HG02884 (cell line): ENCODE results near the gene CKS2.
"Not testable (repeated sequence)": the region's sequence is repeated elsewhere in the genome, so short reads cannot be mapped to it uniquely, and the experiment has no call there.

Experiments used
- ATAC-seq: cut with Tn5 transposase; IDR thresholded peaks from one replicate; pipeline ENCODE4 v1.9.1; 2021; ENCODE audit warnings: mild to moderate bottlenecking, moderate library complexity; ENCODE audit not compliant: unreplicated experiment

Gene CKS2

GRCh38 chr9:89309608-89310474 is 1.2 kb upstream of the CKS2 start:
- no peak for ATAC-seq

DNA sequence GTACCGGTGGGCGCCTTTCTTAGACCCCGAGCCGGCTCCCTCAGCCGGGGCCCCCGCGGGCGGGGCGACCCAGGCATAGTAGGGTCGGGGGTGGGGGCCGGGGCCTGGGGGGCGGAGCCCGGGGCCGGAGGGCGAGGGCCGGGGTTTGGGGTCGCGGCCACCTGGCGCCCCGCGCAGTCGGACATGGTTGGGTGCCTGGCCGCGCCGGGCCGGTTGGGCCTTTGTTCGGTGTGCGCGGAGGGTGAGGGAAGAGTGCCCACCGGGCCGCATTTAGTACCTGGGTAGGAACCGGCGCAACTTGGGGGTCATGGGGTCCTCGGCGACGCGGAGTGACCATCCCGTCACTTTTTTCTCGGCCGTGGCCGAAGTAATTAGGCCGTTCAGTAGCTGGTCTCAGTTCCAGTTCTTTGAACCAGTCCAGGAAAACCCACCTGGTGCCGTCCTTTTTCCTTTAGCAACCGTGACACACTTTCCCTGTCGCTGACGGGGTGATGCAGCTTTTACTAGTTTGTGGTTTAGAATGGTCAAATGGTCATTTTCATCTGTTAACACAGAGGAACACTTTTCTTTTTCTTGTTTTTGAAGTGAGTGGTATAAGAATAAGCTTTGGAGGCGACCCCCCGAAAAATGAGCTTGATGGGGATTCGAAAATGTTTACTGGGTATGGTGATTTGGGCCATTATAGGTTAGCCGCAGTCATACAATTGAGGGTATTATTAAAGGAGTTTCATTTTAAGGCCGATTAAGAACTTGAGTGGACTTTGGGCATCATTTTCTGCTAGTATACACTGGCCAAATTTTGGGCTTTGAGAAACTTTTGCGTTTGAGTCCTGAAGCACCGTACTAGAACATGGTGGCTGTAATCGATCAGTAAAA is 589 bp downstream of the CKS2 start:
- no peak for ATAC-seq

DNA sequence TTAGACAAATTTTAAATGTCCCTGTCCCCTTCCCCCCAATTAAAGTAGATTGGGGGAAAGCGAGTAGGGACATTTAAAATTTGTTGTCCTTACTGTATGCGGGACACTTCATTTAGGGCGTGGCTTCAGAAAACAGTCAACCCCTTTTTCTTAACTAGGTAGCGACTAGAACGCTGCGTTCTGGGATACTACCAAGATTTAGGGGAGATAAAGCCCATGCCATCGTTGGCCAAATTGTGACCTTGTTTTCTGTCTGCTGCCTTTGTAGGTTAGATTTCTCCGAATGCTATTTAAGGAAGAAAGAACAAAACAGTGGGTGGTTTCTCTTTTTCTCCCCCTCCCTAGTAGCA is 1.2 kb downstream of the CKS2 start:
- ATAC-seq: no peak

GRCh38 chr9:89313842-89314241 is 2.8 kb downstream of the CKS2 start:
- no peak for ATAC-seq

- ATAC-seq: no peak
Measured at GRCh38 chr9:89314955-89315354, 4.0 kb downstream of the CKS2 start.

- ATAC-seq: no peak
Measured at GRCh38 chr9:89315482-89315881, 4.5 kb downstream of the CKS2 start.

DNA sequence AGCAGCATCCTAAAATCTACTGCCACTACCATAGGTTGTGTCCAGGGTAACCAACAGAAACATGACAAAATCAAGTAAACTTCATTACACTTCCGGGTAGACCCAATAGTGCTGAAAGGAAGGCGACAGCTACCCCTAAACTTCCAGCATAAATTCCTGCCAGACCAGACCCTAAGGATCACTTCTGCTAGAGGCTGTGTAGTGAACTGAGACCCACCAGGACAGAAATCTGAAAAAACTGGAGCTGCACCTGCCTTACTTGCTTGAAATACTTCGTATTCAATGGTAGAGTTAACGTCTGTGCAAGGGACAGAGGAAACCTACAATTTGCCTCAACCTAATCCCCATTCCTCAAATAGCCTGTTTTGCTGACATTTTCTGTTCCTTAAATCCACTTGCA is 6.3 kb downstream of the CKS2 start:
- ATAC-seq: no peak

DNA sequence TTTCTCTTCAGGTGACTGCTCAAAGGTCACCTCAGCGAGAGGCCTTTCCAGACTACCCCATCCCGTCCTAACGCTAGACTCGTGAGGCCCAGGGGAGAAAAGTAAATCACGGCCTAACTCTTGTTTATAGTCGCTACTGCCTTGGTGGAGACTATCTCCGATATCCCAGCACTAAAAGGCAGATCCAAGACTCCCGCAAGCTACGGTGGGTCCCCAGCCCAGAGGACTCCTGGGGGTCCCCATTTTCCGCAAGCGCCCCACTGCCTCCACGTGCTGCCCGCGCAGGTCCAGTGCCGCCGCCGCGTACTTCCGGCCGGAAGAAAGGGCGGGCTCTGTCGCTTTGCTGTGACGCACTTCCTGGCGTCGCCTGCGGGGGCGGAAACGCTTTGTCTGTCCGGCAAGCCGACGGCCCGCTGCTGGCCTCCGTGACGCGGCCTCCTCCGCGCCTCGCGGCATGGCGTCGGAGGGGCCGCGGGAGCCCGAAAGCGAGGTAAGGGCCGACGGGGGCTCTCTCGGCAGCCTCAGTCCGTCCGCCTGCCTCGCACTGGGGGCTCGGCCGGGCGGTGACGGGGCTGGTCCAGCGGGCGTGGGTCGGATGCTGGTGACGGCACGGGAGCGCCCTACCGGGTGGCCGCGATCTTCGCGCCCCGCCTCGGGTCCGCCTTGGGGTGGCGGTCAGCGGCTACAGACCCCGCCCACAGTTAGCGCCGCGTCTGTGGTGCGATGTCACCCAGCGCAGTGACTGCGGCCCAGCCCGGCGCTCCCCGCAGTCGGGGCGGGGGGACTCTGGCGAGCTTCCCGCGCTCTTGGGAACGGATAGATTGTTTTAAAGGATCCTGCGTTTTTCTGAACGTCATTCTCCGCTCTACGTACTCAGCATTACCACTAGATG is 7.4 kb downstream of the CKS2 start, which contains the start of gene SECISBP2:
Gene SECISBP2, plus strand, starts transcription at position 378 of the 892 bp plus-strand sequence. Its CDS starts 77 bp downstream, at position 455.
- peak; percentile 88 for ATAC-seq

GRCh38 chr9:89319015-89319905 is 8.3 kb downstream of the CKS2 start:
- no peak for ATAC-seq

DNA sequence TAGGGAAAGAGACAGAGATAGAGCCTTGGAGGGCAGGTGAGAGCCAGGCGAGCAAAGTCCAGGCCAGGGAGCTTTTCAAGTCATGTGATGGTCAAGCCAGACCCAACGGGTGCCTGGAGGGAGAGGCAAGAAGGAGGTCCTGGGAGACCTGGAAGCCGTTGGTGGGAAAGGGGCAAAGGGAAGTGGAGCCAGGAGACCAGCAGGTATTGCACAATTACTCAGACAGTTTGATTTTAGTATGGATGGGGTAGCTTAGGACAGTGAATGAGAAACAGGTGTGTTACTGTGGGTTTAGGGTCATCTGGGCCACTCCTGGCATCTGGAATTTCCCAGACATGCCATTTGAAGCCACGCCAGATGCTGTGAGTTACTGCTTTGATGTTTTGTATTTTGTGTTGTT is 12.4 kb downstream of the CKS2 start:
- no peak for ATAC-seq

GRCh38 chr9:89325733-89326132 is 14.7 kb downstream of the CKS2 start:
- ATAC-seq: no peak

- no peak for ATAC-seq
Measured at GRCh38 chr9:89328064-89328463, 17.1 kb downstream of the CKS2 start.

GRCh38 chr9:89329917-89330316 is 18.9 kb downstream of the CKS2 start:
- ATAC-seq: no peak

DNA sequence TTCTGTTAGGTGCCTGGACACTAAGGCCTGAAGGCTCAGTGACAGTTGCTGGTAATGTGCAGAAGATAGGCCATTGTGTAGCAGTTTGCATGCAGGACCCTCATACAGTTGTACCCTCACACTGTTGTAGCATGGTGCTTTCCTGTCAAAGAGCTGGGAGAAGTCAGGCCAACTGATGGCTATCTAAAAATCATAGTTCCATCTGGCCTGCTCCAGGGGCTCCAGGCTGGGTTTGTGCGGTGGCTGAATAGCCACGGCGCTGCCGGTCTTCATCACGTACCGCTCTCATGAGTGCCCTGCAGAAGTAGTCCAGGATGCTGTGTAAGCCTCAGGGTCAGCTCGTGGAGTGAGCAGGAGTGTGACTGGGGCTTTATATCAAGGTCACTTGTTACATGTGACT is 19.5 kb downstream of the CKS2 start:
- ATAC-seq: no peak

DNA sequence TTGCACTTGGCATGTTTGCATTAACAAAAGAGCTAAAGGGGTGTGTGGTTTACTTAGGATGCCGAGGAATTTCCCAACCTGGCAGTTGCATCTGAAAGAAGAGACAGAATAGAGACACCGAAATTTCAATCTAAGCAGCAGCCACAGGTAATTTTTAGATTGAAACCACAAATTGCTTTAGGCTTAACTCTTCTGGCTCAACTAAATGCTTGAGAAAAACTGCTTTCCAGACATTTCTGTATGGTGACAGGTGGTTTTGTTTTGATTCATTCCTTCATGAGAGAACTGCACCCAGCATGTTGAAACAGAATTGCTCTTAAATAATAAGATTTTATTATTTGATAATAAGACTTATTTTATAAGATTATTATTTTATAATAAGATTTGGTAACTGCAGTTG is 28.8 kb downstream of the CKS2 start:
- ATAC-seq: no peak

DNA sequence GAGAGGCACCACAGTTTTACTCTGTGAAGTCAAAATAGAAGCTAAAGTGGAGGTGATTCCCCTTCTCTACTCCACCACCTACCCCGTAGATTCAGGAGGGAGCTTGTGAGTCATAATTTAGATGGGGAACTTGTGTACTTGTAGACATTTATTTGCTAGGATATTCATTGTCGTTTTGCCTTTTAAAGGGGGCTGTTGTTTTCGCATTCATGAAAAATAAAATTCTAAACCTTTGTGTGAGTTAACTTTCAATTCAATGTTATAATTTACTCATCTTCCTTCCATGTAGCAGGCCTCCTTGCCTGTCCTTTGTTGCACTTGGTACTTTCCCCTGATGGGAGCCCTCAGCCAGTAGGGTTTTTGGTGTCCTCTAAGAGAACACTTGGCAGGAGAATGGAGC is 29.3 kb downstream of the CKS2 start:
- peak; percentile 93 for ATAC-seq

GRCh38 chr9:89342213-89342612 is 31.2 kb downstream of the CKS2 start:
- ATAC-seq: no peak

DNA sequence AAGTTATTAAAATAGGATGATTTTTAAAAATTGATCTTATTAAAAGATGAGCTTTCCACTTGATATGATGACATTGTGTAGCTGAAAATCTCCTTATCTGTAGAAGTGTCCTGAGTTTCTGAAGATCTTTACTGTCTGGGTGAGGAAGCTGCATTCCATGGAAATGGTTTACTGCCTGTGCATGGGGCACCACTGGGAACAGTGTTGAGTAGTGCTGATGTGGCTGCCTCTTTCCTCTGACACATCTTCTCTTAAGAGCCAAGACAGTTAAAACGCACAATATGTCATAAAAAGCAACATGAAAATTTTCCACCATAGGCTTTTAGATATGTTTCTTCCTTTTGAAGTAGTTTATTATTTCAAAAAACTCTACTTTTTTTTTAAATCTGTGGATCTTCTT is 32.0 kb downstream of the CKS2 start:
- no peak for ATAC-seq

DNA sequence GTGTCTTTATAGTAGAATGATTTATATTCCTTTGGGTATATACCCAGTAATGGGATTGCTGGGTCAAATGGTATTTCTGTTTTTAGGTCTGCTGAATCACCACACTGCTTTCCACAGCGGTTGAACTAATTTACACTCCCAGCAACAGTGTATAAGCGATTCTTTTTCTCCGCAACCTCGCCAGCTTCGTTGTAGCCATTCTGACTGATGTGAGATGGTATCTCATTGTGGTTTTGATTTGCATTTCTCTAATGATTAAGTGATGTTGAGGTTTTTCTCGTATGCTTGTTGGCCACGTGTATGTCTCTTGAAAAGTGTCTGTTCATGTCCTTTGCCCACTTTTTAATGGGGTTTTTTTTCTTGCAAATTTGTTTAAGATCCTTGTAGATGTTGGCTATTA is 32.8 kb downstream of the CKS2 start:
- ATAC-seq: not testable (repeated sequence)

DNA sequence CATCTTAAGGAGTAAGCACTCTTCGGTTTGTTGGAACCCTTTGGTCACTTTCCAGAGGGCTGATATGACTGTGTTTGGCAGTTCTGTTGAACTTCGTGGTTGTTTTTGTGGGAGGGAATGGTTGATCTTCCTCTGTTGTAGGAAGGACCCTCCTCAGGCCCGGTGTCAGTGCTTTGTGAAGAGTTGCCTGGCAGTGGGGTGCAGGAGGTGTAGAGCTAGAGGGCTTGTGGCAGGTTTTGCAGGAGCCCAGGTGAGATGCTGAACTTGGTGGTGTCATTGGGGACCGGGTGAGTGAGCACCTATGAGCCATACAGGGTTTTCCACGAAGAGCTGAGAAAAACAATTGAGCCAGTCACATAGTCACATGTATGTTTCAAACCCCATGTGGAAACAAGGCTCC is 34.5 kb downstream of the CKS2 start:
- no peak for ATAC-seq
